GM18520 (cell line): ENCODE data around the gene SPAG16.

Experiments used
- ATAC-seq: cut with Tn5 transposase; IDR thresholded peaks from one replicate; pipeline ENCODE4 v1.9.1; 2021; ENCODE audit not compliant: unreplicated experiment

SPAG16 gene

GRCh38 chr2:214138779-214139178, 854.5 kb downstream of the SPAG16 start:
- ATAC-seq: no peak

GRCh38 chr2:214139630-214140284, 855.5 kb downstream of the SPAG16 start:
- ATAC-seq: no peak

GRCh38 chr2:214156971-214157370, 872.7 kb downstream of the SPAG16 start:
- ATAC-seq: no peak

GRCh38 chr2:214158851-214159250, 874.6 kb downstream of the SPAG16 start:
- no peak for ATAC-seq

- ATAC-seq: no peak
Observed at GRCh38 chr2:214169281-214169680, 885.0 kb downstream of the SPAG16 start.

- ATAC-seq: no peak
Observed at GRCh38 chr2:214169736-214170135, 885.5 kb downstream of the SPAG16 start.

GRCh38 chr2:214174563-214174962, 890.3 kb downstream of the SPAG16 start:
- no peak for ATAC-seq

GRCh38 chr2:214180071-214180470, 895.8 kb downstream of the SPAG16 start:
- no peak for ATAC-seq

- no peak for ATAC-seq
Observed at GRCh38 chr2:214180686-214181085, 896.4 kb downstream of the SPAG16 start.

GRCh38 chr2:214184461-214184860, 900.2 kb downstream of the SPAG16 start:
- ATAC-seq: no peak

GRCh38 chr2:214185546-214185945, 901.3 kb downstream of the SPAG16 start:
- ATAC-seq: no peak

GRCh38 chr2:214192711-214193110, 908.4 kb downstream of the SPAG16 start:
- ATAC-seq: no peak

- no peak for ATAC-seq
Observed at GRCh38 chr2:214193943-214194342, 909.7 kb downstream of the SPAG16 start.

GRCh38 chr2:214196260-214196659, 912.0 kb downstream of the SPAG16 start:
- no peak for ATAC-seq

GRCh38 chr2:214201892-214202291, 917.6 kb downstream of the SPAG16 start:
- ATAC-seq: no peak

GRCh38 chr2:214203214-214203613, 919.0 kb downstream of the SPAG16 start:
- ATAC-seq: no peak

GRCh38 chr2:214203744-214204289, 919.6 kb downstream of the SPAG16 start:
- no peak for ATAC-seq

GRCh38 chr2:214215107-214215506, 930.8 kb downstream of the SPAG16 start:
- no peak for ATAC-seq

- no peak for ATAC-seq
Observed at GRCh38 chr2:214217136-214217535, 932.9 kb downstream of the SPAG16 start.

GRCh38 chr2:214217599-214217998, 933.3 kb downstream of the SPAG16 start:
- no peak for ATAC-seq

GRCh38 chr2:214220251-214220650, 936.0 kb downstream of the SPAG16 start:
- ATAC-seq: no peak

- no peak for ATAC-seq
Observed at GRCh38 chr2:214226061-214226460, 941.8 kb downstream of the SPAG16 start.

GRCh38 chr2:214232271-214232670, 948.0 kb downstream of the SPAG16 start:
- ATAC-seq: no peak
